ENCODE results near the gene TBX2. TPM values are rescaled to one million over a fixed set of nuclear protein-coding genes. Genes with fewer than 3 reads are reported as not detected.

TBX2 gene
- total RNA-seq, 2 donors from 2014 or later: 35.2 to 49.5 TPM

DNA sequence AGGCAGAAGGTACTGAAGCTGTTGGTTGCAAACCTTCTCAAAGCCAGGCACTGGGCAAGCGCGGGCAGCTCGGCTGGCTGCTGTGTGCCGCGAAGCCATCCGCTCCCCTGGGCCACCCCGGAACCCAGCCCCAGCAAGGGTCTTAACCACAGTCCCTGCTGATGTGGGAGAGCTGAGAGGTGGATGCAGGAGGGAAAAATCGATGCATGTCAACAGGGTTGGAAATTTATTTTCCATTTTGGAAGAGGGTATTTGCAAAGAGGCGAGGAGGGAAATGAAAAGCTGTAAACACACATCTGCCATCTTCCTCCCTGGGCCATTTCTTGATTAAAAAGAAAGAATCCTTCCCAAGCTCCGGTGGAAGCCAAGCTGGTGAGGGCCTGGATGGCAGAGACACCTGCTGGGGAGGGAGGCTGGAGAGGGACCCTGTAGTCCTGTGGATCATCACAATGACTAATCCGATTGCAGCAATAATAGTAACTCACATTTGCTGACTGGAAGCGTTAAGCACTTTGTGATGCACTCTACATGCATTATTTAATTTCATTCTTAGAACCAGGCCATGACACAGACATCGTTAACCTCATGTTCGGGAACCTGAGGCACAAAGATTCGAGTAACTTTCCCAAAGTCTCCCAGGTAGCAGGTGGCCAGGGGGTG is 13.9 kb upstream of the TBX2 start:
- DNase-seq (ENCODE audit: low spot score) (no peak), ATAC-seq (ENCODE audit: insufficient number of reproducible peaks, low FRiP score, low read depth) (no peak)
- TF ChIP-seq, protein P1, sequence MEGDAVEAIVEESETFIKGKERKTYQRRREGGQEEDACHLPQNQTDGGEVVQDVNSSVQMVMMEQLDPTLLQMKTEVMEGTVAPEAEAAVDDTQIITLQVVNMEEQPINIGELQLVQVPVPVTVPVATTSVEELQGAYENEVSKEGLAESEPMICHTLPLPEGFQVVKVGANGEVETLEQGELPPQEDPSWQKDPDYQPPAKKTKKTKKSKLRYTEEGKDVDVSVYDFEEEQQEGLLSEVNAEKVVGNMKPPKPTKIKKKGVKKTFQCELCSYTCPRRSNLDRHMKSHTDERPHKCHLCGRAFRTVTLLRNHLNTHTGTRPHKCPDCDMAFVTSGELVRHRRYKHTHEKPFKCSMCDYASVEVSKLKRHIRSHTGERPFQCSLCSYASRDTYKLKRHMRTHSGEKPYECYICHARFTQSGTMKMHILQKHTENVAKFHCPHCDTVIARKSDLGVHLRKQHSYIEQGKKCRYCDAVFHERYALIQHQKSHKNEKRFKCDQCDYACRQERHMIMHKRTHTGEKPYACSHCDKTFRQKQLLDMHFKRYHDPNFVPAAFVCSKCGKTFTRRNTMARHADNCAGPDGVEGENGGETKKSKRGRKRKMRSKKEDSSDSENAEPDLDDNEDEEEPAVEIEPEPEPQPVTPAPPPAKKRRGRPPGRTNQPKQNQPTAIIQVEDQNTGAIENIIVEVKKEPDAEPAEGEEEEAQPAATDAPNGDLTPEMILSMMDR (IDR thresholded peaks at IDR 0.05): no peak
- H3K27ac ChIP-seq: no peak overlapping the region
- H3K36me3 ChIP-seq: peaks cover 3% of the 10 kb centered on the region
- H3K4me3 ChIP-seq: no peak overlapping the region
- H3K9me3 ChIP-seq: no peaks in the 10 kb centered on the region
- peaks cover 0 to 11% of the 10 kb centered on the region in 2 donors for H3K4me1 ChIP-seq (ENCODE audit: control insufficient read depth in 1 of 2, low read depth in 2 of 2)
- H3K27me3 ChIP-seq (replicated peaks; ENCODE audit: insufficient read depth): no peaks in the 10 kb centered on the region

DNA sequence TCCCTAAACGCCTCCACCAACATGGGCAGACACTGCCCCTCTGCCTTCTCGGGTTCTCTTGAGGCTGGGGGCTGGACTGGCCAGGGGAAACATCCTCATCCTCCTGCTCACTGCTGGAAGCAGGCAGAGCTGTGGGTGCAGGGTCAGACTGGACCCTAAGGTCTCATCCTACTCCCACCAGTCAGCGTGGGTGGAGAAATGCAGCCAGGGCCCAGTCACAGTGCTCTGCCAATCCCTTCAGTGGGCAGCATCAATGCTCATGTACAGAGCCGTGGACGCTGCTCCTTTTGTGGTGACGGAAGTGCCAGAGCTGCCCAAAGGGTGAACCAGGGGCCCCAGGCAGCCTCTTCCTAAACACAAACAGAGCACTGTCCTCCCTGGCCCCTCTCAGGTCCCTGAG is 13.4 kb upstream of the TBX2 start:
- ATAC-seq (ENCODE audit: insufficient number of reproducible peaks, low FRiP score, low read depth): no peak
- Histone ChIP-seq H3K27ac (no peak overlapping the region), H3K4me3 (no peak overlapping the region), H3K9me3 (no peaks in the 10 kb centered on the region), H3K27me3 (replicated peaks; ENCODE audit: insufficient read depth) (no peaks in the 10 kb centered on the region), H3K4me1 (ENCODE audit: control insufficient read depth in 1 of 2, low read depth in 2 of 2) (peaks cover 0 to 11% of the 10 kb centered on the region in 2 donors), H3K36me3 (peaks cover 3% of the 10 kb centered on the region)
- DNase-seq (ENCODE audit: low spot score): no peak
- TF ChIP-seq, protein P1 (IDR thresholded peaks at IDR 0.05): no peak

GRCh38 chr17:61387011-61387410 is 12.6 kb upstream of the TBX2 start:
- no peak for DNase-seq (ENCODE audit: low spot score)
- Histone ChIP-seq H3K9me3 (no peaks in the 10 kb centered on the region), H3K27me3 (replicated peaks; ENCODE audit: insufficient read depth) (no peaks in the 10 kb centered on the region), H3K27ac (no peak overlapping the region), H3K4me3 (no peak overlapping the region), H3K36me3 (peaks cover 3% of the 10 kb centered on the region), H3K4me1 (ENCODE audit: control insufficient read depth in 1 of 2, low read depth in 2 of 2) (peaks cover 0 to 11% of the 10 kb centered on the region in 2 donors)
- no peak for ATAC-seq (ENCODE audit: insufficient number of reproducible peaks, low FRiP score, low read depth)
- TF ChIP-seq, protein P1 (IDR thresholded peaks at IDR 0.05): no peak

- TF ChIP-seq, protein P1 (IDR thresholded peaks at IDR 0.05): no peak
- DNase-seq (ENCODE audit: low spot score): no peak
Measured at GRCh38 chr17:61387511-61388305, 11.9 kb upstream of the TBX2 start.

DNA sequence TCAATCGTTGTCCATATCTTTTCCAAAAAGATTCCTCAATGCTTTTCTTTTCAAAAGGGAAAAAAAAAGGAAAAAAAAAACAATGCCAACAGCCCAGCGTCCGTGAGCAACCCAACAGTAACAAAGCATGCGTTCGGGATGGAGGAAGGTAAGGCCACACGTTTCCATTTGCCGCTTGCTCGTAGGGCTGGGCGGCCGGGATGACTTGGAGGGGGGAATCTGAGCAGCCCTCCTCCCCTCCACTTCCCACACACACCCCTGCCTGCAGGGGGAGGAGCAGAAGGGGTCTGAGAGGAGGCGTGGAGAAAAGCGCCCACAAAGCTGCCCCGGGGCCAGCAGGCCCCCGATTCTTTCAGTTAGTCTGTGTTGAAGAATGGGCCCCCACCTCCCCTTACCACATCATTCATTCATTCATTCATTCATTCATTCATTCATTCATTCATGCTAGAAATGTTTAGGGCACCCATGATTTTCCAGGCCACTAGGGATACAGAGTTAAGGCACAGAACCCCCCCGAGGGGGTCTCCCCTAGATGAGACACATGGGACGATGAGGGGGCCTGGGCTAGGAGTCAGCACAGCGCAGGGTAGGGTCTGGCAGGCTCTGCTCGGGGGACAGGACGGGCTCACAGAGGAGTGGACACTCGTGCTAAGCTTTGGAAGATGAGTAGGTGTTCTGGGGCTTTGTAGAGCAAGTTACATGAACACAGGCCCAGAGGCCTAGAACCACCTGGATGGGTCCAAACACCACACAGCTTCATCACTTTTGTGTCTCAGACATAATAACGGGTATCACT is 10.9 kb upstream of the TBX2 start:
- no peaks in the 10 kb centered on the region for H3K27me3 ChIP-seq (replicated peaks; ENCODE audit: insufficient read depth)
- TF ChIP-seq, protein P1 (IDR thresholded peaks at IDR 0.05): no peak
- ATAC-seq (ENCODE audit: insufficient number of reproducible peaks, low FRiP score, low read depth) (no peak), DNase-seq (ENCODE audit: low spot score) (no peak)
- no peak overlapping the region for H3K4me3 ChIP-seq
- no peaks in the 10 kb centered on the region for H3K36me3 ChIP-seq
- H3K4me1 ChIP-seq (ENCODE audit: control insufficient read depth in 1 of 2, low read depth in 2 of 2): peaks cover 0 to 11% of the 10 kb centered on the region in 2 donors
- H3K27ac ChIP-seq: no peak overlapping the region
- no peaks in the 10 kb centered on the region for H3K9me3 ChIP-seq

More at GRCh38 chr17:61387511-61388305, 11.9 kb upstream of the TBX2 start:
- no peaks in the 10 kb centered on the region for H3K9me3 ChIP-seq
- H3K27ac ChIP-seq: no peak overlapping the region
- H3K36me3 ChIP-seq: peaks cover 3% of the 10 kb centered on the region
- no peak for ATAC-seq (ENCODE audit: insufficient number of reproducible peaks, low FRiP score, low read depth)
- peaks cover 0 to 11% of the 10 kb centered on the region in 2 donors for H3K4me1 ChIP-seq (ENCODE audit: control insufficient read depth in 1 of 2, low read depth in 2 of 2)
- H3K4me3 ChIP-seq: no peak overlapping the region
- no peaks in the 10 kb centered on the region for H3K27me3 ChIP-seq (replicated peaks; ENCODE audit: insufficient read depth)
